ENCODE measurements around the gene FPGT. TPM values are rescaled to one million over a fixed set of nuclear protein-coding genes. Genes with fewer than 3 reads are reported as not detected.

Gene FPGT
- polyA plus RNA-seq, 1 donor from 2014 or later = 6.4 TPM

GRCh38 chr1:74199504-74199903 is 1.5 kb downstream of the FPGT start:
- Histone ChIP-seq H3K4me2 (ENCODE audit: low read length) (no peak overlapping the region), H3K79me2 (replicated peaks; ENCODE audit: insufficient read depth, low read length) (no peaks in the 10 kb centered on the region), H2AFZ (ENCODE audit: low read depth, low read length) (no peak overlapping the region), H3K36me3 (ENCODE audit: insufficient read depth, low read length) (no peaks in the 10 kb centered on the region), H3F3A (ENCODE audit: insufficient read depth, low read length, poor library complexity, severe bottlenecking) (no peaks in the 10 kb centered on the region), H3K27me3 (ENCODE audit: insufficient read depth, low read depth, low read length) (no peaks in the 10 kb centered on the region), H3K9me3 (ENCODE audit: low read length) (no peaks in the 10 kb centered on the region), H4K20me1 (ENCODE audit: insufficient read depth) (no peaks in the 10 kb centered on the region), H3K4me3 (ENCODE audit: low read length) (no peak overlapping the region), H3K9me2 (ENCODE audit: insufficient read depth, low read length) (no peaks in the 10 kb centered on the region), H3K9ac (ENCODE audit: low read length) (no peak overlapping the region), H3K27ac (ENCODE audit: low read length) (no peak overlapping the region)
- no peak for TF ChIP-seq CTCF (IDR thresholded peaks at IDR 0.05; ENCODE audit: poor library complexity, severe bottlenecking)

- Histone ChIP-seq H3K79me2 (replicated peaks; ENCODE audit: insufficient read depth, low read length) (no peaks in the 10 kb centered on the region), H3K27ac (ENCODE audit: low read length) (no peak overlapping the region), H3K9me3 (ENCODE audit: low read length) (no peaks in the 10 kb centered on the region), H3K4me3 (ENCODE audit: low read length) (no peak overlapping the region), H3K9ac (ENCODE audit: low read length) (no peak overlapping the region), H3F3A (ENCODE audit: insufficient read depth, low read length, poor library complexity, severe bottlenecking) (no peaks in the 10 kb centered on the region), H4K20me1 (ENCODE audit: insufficient read depth) (no peaks in the 10 kb centered on the region), H3K9me2 (ENCODE audit: insufficient read depth, low read length) (no peaks in the 10 kb centered on the region), H3K27me3 (ENCODE audit: insufficient read depth, low read depth, low read length) (no peaks in the 10 kb centered on the region), H3K4me2 (ENCODE audit: low read length) (no peak overlapping the region), H2AFZ (ENCODE audit: low read depth, low read length) (no peak overlapping the region), H3K36me3 (ENCODE audit: insufficient read depth, low read length) (no peaks in the 10 kb centered on the region)
- no peak for TF ChIP-seq RAD21 (conservative IDR thresholded peaks at IDR 0.05)
- no peak for TF ChIP-seq SMC3 (conservative IDR thresholded peaks at IDR 0.05; ENCODE audit: poor library complexity)
- no peak for TF ChIP-seq MXI1 (conservative IDR thresholded peaks at IDR 0.05; ENCODE audit: poor library complexity, severe bottlenecking)
- no peak for TF ChIP-seq EZH2 (IDR thresholded peaks at IDR 0.05; ENCODE audit: borderline replicate concordance, insufficient read depth, low read length, poor library complexity, severe bottlenecking)
- TF ChIP-seq CTCF (IDR thresholded peaks at IDR 0.05; ENCODE audit: poor library complexity, severe bottlenecking) = no peak
- no peak for TF ChIP-seq EP300 (conservative IDR thresholded peaks at IDR 0.05; ENCODE audit: poor library complexity, severe bottlenecking)
- no peak for TF ChIP-seq POLR2AphosphoS5 (IDR thresholded peaks at IDR 0.05)
- TF ChIP-seq TAF1 (IDR thresholded peaks at IDR 0.05; ENCODE audit: low read depth) = no peak
- TF ChIP-seq REST (IDR thresholded peaks at IDR 0.05; ENCODE audit: borderline replicate concordance) = no peak
Observed at GRCh38 chr1:74205266-74205665, 7.2 kb downstream of the FPGT start.
